ENCODE data around the gene KLRC4.
"Not testable (repeated sequence)": the region's sequence is repeated elsewhere in the genome, so short reads cannot be mapped to it uniquely, and the experiment has no call there.

The KLRC4 gene

GRCh38 chr12:10368206-10369171 is 41.1 kb downstream of the KLRC4 start:
- DNase-seq (ENCODE audit: low read depth in 2 of 2), result no peak

- DNase-seq (ENCODE audit: low read depth in 2 of 2), result not testable (repeated sequence)
These were observed 41.8 kb downstream of the KLRC4 start for GRCh38 chr12:10367714-10368113.

- DNase-seq (ENCODE audit: low read depth in 2 of 2), result no peak
These were observed 42.7 kb downstream of the KLRC4 start for GRCh38 chr12:10366875-10367274.

- DNase-seq (ENCODE audit: low read depth in 2 of 2), result no peak
These were observed 43.7 kb downstream of the KLRC4 start for GRCh38 chr12:10365696-10366405.

GRCh38 chr12:10364815-10365622 is 44.5 kb downstream of the KLRC4 start:
- peak in 1 of 2 donors; percentile 54 for DNase-seq (ENCODE audit: low read depth in 2 of 2)

- no peak for DNase-seq (ENCODE audit: low read depth in 2 of 2)
These were observed 45.4 kb downstream of the KLRC4 start for GRCh38 chr12:10363914-10364814.

- no peak for DNase-seq (ENCODE audit: low read depth in 2 of 2)
These were observed 46.0 kb downstream of the KLRC4 start for GRCh38 chr12:10363658-10363913.

- no peak for DNase-seq (ENCODE audit: low read depth in 2 of 2)
These were observed 46.5 kb downstream of the KLRC4 start for GRCh38 chr12:10362828-10363657.

- no peak for DNase-seq (ENCODE audit: low read depth in 2 of 2)
These were observed 47.2 kb downstream of the KLRC4 start for GRCh38 chr12:10362325-10362724.

- no peak for DNase-seq (ENCODE audit: low read depth in 2 of 2)
These were observed 47.9 kb downstream of the KLRC4 start for GRCh38 chr12:10361622-10362021.

- no peak for DNase-seq (ENCODE audit: low read depth in 2 of 2)
These were observed 48.5 kb downstream of the KLRC4 start for GRCh38 chr12:10361084-10361483.

GRCh38 chr12:10358969-10359368 is 50.6 kb downstream of the KLRC4 start:
- no peak for DNase-seq (ENCODE audit: low read depth in 2 of 2)

GRCh38 chr12:10358131-10358530 is 51.4 kb downstream of the KLRC4 start:
- DNase-seq (ENCODE audit: low read depth in 2 of 2), result no peak
